Right lobe of liver (tissue), 6 donors: ENCODE measurements around the gene CDK11A. TPM values are rescaled to one million over a fixed set of nuclear protein-coding genes. Genes with fewer than 3 reads are reported as not detected.
"Not testable (repeated sequence)": the region's sequence is repeated elsewhere in the genome, so short reads cannot be mapped to it uniquely, and the experiment has no call there.

Experiments
- ATAC-seq, 4 donors: fragments of 200-7000 bp; cut with Tn5 transposase; one replicate each; pipeline ENCODE4 v1.9.1; 2020; ENCODE audit warnings: mild to moderate bottlenecking in 4 of 4, moderate library complexity in 4 of 4
- DNase-seq, 3 donors: peaks; one replicate each; pipeline ENCODE4 v3.0.0-alpha.2; 2020
- H3K27ac ChIP-seq, 3 donors: fragments of 200-600 bp; one replicate each; pipeline ENCODE4 v1.8.0; 2022
- H3K27me3 ChIP-seq, 2 donors: fragments of 200-600 bp; one replicate each; pipeline ENCODE4 v1.8.0; 2022
- H3K36me3 ChIP-seq, 4 donors: fragments of 200-600 bp; sonication (generic) in 1 of 4; one replicate each; pipeline versions ENCODE4 v1.5.1 to v1.8.0; 2017 to 2022; ENCODE audit warnings: control low read depth in 1 of 4
- H3K4me1 ChIP-seq, 4 donors: fragments of 200-600 bp; sonication (generic) in 1 of 4; one replicate each; pipeline versions ENCODE4 v1.5.1 to v1.8.0; 2017 to 2022; ENCODE audit warnings: control low read depth in 1 of 4
- H3K4me3 ChIP-seq, 3 donors: fragments of 200-600 bp; one replicate each; pipeline ENCODE4 v1.8.0; 2022
- H3K9me3 ChIP-seq, 4 donors: fragments of 200-600 bp; sonication (generic) in 1 of 4; one replicate each; pipeline versions ENCODE4 v1.5.1 to v1.8.0; 2017 to 2022; ENCODE audit warnings: control low read depth in 1 of 4
- POLR2A ChIP-seq: fragments of 450-650 bp; IDR thresholded peaks from one replicate; pipeline ENCODE4 v1.6.1; 2017; ENCODE audit warnings: antibody characterized with exemption, mild to moderate bottlenecking
- WGBS: methylation state at CpG from one replicate; pipeline ENCODE4 v1.1.6; 2018; ENCODE audit warnings: low coverage, low lambda C conversion rate; ENCODE audit not compliant: insufficient coverage; ENCODE audit errors: missing lambda C conversion rate; 5-methylcytosine and 5-hydroxymethylcytosine counted together
- intact Hi-C, 2 donors: fragments of 100-400 bp; cut with DNase I; formaldehyde crosslinking; loops; one replicate each; pipeline versions ENCODE4 v1.11.2 to v1.14.1; 2022
- total RNA-seq, 6 experiments: library from RNA; depleted of rRNA in 2 of 6; stranded (reverse); fragments of >200 nt in 2 of 6; fragmentation: NEBNext Ultra II Directional in 3 of 6; extraction: Animal tissue kit (Norgen Biotek cat#: 25700) in 3 of 6; gene quantifications; one replicate each; pipeline versions ENCODE4 v1.1.0 to v1.2.4, GENCODE V29; 2016 to 2023
- TF ChIP-seq, protein P1 (sequence below), 4 donors: fragments of 200-600 bp in 3 of 4; fragments of 450-650 bp in 1 of 4; IDR thresholded peaks; one replicate each; pipeline versions ENCODE4 v1.5.1 to v1.8.0; 2016 to 2022; ENCODE audit warnings: antibody characterized with exemption in 4 of 4, mild to moderate bottlenecking in 2 of 4
- donor health status: DM: no; HTN: yes; CAD: no.
- donor health status: DM: no; HTN: no; CAD: no.
- donor health status: DM: no; HTN: no; CAD: no.
- donor health status: DM: no; HTN: yes; CAD: no.
- donor health status: DM: no; HTN: yes; CAD: no.

CDK11A gene
- total RNA-seq, 6 experiments from 2014 or later: 8.4 to 25.2 (median 11.0) TPM

DNA sequence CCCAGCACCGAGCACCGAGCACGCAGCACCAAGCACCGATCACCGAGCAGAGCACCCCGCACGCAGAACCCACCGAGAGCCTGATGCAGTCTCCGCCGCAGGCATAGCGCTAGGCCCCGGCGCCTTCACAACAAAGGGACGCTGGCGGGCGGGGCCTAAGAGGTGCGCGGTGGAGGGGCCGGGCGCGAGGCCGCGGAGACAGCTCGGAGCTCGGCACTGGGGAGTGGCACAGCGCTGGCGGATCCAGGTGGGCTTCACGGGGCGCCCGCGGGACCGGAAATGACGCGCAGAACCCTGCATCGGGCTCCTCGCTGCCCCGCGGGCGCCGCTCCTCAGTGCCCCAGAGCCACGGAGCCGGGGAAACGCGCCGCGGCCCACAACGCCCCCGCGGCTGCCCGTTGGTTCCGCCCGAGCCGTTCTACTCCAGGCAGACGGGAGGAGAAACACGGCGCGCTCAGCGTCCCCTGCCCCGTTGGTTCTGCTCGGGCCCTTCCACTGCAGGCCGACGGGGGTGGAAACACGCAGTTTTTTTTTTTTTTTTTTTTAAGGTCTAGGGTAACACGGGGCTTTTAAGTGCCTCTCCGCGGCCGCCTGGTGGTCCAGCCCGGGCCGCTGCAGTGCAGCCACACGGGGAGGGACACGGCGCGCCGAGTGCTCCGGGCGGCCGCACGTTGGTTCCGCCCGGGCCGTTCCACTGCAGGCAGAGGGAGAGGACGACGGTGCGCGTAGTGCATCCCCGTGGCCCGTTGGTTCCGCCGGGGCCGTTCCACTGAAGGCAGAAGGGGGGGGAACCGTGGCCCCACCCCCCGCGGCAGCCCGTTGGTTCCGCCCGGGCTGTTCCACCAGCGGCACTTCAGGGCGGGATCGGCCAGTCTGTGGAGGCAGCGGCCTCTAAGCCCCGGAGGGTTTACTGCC is 21.8 kb upstream of the CDK11A start:
- Histone ChIP-seq H3K4me3 (peak overlapping the region in 1 of 3 donors; percentile 29), H3K27ac (peak overlapping the region in 2 of 3 donors; percentile 71 to 82)
- intact Hi-C loops, H3K4me1 ChIP-seq, H3K9me3 ChIP-seq, H3K36me3 ChIP-seq, H3K27me3 ChIP-seq: not testable (repeated sequence)
- WGBS: 0% methylated on average over 15 of the region's 101 CpGs
- ATAC-seq (peak; percentile 87 to 96 (median 90)), DNase-seq (peak; percentile 75 to 82 (median 80))
- TF ChIP-seq, protein P1, sequence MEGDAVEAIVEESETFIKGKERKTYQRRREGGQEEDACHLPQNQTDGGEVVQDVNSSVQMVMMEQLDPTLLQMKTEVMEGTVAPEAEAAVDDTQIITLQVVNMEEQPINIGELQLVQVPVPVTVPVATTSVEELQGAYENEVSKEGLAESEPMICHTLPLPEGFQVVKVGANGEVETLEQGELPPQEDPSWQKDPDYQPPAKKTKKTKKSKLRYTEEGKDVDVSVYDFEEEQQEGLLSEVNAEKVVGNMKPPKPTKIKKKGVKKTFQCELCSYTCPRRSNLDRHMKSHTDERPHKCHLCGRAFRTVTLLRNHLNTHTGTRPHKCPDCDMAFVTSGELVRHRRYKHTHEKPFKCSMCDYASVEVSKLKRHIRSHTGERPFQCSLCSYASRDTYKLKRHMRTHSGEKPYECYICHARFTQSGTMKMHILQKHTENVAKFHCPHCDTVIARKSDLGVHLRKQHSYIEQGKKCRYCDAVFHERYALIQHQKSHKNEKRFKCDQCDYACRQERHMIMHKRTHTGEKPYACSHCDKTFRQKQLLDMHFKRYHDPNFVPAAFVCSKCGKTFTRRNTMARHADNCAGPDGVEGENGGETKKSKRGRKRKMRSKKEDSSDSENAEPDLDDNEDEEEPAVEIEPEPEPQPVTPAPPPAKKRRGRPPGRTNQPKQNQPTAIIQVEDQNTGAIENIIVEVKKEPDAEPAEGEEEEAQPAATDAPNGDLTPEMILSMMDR (IDR thresholded peaks at IDR 0.05): peak in 1 of 4 donors; percentile 65
- peak; percentile 36 for TF ChIP-seq POLR2A

DNA sequence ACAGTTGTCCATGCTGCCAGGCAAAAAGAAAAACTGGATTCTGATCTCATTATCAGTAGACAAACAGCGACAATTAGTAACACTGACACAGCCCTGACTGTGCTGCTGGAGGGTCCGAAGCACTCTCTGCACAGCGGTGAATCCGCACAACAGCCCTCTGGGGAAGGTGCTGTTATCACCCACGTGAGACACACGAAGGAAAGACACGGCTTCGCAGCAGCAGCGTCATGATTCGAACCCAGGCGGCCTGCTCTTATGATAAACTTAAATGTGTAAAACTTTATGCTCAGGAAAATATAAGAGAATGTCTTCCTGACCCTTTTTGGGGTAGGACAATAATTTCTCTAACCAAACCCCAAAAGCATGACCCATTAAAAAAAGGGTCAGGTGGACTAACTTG is 18.4 kb upstream of the CDK11A start:
- H3K27me3 ChIP-seq, H3K4me1 ChIP-seq, H3K27ac ChIP-seq, intact Hi-C loops, H3K4me3 ChIP-seq, H3K36me3 ChIP-seq, H3K9me3 ChIP-seq, ATAC-seq: not testable (repeated sequence)
- 81% methylated on average over 6 of the region's 11 CpGs for WGBS
- DNase-seq: peak in 1 of 3 donors; percentile 22

DNA sequence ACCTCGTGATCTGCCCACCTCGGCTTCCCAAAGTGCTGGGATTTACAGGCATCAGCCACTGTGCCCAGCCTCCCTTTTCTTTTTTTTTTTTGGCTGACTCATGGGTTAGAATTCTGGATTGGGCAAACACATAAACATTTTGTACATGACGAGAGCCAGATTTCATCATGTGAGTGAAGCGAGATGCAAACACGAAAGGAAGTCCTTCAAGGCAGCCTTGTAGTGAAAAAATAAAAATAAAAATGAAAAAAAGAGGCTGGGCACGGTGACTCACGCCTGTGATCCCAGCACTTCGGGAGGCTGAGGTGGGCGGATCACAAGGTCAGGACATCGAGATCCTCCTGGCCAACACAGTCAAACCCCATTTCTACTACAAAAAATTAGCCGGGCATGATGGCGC is 16.9 kb upstream of the CDK11A start:
- H3K4me1 ChIP-seq, H3K27ac ChIP-seq, H3K4me3 ChIP-seq, DNase-seq, ATAC-seq, H3K36me3 ChIP-seq, H3K27me3 ChIP-seq, intact Hi-C loops, H3K9me3 ChIP-seq: not testable (repeated sequence)
- 76% methylated on average over 7 of the region's 12 CpGs for WGBS

GRCh38 chr1:1738799-1739337 is 14.7 kb upstream of the CDK11A start:
- WGBS: no CpG with 5 or more reads among the region's 22 CpGs
- H3K27me3 ChIP-seq, DNase-seq, H3K4me3 ChIP-seq, H3K4me1 ChIP-seq, intact Hi-C loops, H3K9me3 ChIP-seq, H3K27ac ChIP-seq, H3K36me3 ChIP-seq: not testable (repeated sequence)
- peak in 2 of 4 donors; percentile 20 to 35 for ATAC-seq

GRCh38 chr1:1737675-1738590 is 13.8 kb upstream of the CDK11A start:
- intact Hi-C loops, H3K4me1 ChIP-seq, H3K27ac ChIP-seq, H3K4me3 ChIP-seq, H3K36me3 ChIP-seq, DNase-seq, H3K27me3 ChIP-seq, H3K9me3 ChIP-seq: not testable (repeated sequence)
- ATAC-seq: peak in 3 of 4 donors; percentile 22 to 47 (median 36)
- WGBS: 93% methylated on average over 5 of the region's 44 CpGs

DNA sequence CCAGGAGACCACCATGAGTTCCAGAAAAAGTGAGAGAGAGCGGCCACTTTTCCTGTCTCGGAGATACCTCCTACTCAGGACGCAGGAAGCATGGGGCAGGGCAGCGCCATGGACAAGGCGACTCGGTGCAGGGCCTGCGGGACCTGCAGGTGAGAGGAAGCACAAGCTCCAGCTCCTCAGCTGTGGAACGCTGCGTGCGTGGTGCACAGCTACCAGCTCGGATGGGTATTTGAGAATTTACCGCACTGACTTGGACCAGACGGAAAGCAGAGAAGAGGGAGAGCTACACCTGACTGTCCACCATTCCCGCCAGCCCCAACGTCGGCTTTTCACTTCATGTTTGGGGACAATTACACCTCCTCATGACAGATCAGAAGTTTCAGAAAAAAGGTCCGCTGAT is 8.2 kb upstream of the CDK11A start:
- Histone ChIP-seq H3K9me3 (no peaks in the 10 kb centered on the region), H3K27me3 (no peaks in the 10 kb centered on the region), H3K4me3 (no peak overlapping the region), H3K4me1 (no peaks in the 10 kb centered on the region), H3K27ac (no peak overlapping the region), H3K36me3 (no peaks in the 10 kb centered on the region)
- ATAC-seq (no peak), DNase-seq (no peak)
- intact Hi-C loops: no loop called here
- 78% methylated on average over 5 of the region's 17 CpGs for WGBS
- TF ChIP-seq, protein P1 (IDR thresholded peaks at IDR 0.05): no peak
- TF ChIP-seq POLR2A: no peak
